ENCODE measurements around the gene MX1.

MX1 gene

DNA sequence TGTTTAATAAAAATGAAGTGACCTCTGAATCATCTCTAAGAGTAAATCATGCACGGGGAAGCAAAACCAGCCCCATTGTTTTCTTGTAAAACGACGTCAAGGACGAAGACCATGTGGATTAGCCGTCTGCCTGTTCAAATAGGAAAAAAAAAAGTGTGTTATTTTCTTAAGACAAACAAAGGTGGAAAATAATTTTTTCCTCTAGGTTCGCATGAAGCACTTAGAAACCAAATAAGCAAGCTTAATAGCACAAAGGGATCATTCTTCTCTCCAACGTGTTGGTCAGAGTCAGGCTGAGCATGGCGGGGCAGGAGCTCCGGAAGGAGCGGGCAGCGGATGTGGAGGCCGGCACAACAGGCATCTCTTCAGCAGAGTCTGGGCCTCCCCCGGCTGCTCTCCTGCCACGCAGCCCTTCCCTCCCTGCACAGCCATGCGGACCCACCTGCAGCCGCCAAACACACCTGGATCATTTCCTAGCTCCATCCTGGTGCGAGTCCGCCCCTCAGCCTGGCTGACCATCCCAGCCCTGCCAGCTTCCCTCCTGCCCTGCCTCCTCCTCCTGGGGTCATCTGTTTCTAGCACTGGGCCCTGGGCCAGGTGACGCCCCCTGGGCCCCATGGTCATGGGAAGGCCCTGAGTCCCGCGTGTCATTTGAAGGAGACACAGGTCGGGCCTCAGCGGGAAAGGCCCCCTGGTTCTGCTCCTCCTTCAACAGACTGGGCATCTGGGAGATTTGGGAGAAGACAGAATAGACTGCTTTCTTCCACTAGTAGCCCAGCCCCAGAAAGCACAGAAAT is 40.2 kb downstream of the MX1 start:
- no peak for DNase-seq

DNA sequence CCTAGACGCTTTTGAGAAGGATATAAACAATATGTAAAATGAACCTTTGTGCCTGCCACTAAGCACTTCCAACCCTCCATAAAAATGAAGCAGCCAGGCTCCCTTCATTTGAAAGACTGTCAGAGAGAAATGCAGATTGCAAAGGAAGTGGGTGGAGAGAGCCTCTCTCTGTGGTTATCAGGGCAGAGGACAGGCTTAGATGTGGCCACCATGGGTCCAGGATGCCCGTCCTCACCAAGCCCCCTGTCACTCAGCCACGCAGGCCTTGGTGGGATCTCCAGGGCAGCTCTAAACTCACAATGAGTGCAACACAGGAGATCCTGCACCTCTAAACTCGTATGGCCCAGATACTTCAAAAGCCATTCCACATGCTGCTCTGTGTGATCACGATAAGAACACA is 44.0 kb downstream of the MX1 start:
- DNase-seq, result no peak

DNA sequence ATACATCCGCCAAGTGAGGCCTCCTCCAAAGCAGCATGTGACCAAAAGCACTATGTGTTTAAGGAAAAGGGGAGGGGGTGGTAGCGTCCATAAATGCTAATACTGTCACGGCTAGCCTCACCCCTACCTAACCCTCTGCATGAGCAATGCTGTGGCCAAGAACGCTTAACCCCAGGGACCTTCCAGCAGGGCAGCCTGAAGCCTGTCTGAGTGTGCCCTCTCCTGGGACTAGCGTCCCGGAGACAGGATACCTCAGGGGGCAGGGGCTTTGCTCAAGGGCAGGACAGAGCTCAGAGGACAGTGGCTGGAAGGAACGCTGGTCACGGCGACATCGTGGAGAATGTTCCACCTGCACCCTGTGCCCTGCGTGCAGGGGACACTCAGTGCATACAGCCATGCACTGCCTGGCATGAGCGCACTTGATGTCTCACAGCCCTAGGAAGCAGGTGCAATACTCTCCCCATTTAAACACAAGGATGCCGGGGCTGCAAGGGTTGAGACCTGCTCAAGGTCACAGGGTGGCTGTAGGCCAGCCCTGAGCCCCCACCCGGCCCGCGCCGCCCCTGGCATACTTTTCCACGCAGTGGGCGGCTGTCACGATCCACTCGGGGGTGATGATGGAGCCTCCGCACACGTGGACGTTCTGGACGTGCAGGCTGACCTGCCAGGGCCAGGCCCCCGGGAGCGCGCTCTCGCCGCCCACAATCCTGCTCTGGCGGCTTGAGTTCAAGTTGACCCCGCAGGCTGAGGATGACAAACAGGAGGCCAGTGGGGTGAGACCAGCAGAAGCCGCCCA is 46.9 kb downstream of the MX1 start:
- no peak for DNase-seq

DNA sequence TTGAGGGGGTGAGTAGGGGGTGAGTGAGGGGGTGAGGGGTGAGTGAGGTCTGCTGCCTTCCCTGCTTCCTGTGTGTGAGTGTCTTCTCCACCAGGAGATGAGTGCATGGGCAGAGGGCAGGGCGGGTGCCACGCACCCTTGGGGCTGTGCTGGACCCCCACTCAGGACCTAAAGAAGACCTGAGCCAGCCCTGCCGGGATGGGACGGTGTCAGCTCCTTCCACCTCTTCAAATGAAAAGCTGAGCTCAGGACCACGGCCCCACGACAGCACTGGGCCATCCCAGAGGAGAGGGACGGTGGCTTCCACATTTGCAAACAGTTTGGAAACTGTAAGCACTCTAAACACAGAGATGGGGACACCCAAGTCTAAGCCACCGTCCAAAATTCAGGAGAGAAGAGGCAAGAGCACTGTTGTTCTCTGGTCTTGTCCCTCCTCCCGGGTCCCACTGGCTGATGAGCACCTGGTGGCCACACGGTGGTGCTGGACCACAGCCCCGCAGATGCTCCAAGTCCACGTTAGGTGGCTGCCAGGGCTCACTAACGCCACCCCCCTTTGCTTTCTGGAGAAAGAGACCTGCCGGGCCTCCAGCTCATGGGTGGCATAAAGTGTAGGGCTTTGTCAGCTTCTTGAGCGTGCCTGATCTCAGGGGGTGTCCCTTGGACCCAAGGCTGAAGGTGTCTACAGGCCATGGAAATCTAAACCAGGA is 49.8 kb downstream of the MX1 start:
- no peak for DNase-seq

DNA sequence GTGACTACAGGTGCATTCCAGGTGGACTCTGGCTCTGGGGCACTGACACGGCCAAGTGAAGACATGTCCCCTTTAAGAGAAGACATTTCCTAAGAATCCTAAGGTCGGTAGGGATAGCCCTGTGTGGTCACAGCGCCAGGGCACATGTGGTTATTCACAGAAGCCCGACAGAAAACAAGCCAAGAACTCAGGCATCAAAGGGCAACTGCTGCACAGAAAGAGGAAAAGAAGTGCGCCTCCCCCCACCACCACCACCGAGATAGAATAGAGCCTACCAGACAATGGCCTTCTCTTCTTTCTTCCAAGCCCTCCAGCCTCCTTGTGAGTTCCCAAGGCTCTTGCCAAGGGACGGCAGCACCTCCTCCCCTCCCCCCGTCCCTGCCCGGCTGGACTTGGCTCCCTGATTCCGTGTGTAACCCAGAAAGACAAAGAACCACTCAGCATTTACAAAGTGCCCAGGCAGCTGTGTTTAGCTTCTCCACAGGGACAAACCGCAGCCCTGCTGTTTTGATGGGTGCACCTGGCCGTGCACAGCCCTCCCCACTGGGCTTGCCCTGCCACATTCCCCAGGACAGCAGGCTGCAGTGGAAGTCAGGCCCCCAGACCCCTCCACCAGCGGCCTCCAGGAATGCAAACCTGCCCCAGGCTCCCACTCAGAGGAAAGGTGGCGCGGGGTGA is 51.7 kb downstream of the MX1 start:
- DNase-seq, result no peak

DNA sequence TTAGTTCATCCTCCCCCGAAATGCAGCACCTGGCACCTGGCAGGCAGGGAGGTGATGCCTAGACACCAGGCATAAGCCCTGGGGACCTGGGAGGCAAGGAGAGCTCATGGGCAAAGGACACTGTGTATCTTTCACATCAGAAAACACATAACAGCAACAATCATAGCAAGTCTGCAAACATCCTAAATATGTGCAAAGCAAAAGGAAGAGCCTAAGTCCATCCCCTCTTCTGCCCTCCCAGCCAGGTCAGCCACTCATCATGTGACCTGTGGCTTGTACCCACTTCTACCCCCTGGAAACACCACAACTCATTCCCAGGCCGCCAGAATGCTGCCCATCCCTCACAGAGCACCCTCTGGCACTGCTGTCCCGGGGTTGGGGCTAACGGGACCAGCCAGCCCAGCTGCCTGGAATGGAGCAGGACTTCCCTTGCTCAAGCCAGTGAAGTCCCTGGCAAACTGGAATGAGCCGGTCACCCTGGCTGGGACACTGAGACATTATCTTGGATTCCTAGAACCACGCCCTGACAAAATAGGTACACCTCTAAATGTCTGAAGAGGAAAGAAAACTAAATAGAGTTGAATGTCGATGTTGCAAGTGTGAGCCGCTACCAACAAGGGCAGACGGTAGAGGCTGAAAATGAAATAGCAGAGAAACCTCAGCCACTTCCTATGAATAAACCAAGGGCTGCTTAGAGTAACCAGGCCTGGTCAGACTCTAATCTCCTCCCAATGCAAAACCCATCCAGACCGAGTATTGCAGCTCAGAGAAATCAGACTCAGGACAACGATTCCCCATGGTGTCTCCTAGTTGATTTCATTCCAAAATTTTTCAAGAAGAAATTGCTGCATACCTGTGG is 52.5 kb downstream of the MX1 start:
- no peak for DNase-seq

DNA sequence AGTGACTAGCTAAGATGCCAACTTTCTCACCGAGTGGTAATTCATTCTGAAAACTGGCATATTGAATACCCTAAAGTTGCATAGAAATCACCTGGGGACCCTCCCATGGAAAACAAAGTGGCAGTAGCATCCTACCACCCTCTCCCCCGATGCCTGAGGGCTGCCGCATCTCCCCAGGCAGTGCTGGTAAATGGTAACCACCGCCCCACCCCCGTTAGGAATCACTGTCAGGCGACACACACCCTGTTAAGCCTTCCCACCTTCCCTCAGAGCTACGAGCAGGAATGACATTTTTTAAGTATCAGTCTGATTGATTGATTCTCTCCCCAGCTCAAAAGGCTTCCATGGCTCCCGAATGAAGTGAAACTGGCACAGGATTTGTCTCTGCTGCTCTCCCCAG is 53.6 kb downstream of the MX1 start:
- DNase-seq, result no peak

DNA sequence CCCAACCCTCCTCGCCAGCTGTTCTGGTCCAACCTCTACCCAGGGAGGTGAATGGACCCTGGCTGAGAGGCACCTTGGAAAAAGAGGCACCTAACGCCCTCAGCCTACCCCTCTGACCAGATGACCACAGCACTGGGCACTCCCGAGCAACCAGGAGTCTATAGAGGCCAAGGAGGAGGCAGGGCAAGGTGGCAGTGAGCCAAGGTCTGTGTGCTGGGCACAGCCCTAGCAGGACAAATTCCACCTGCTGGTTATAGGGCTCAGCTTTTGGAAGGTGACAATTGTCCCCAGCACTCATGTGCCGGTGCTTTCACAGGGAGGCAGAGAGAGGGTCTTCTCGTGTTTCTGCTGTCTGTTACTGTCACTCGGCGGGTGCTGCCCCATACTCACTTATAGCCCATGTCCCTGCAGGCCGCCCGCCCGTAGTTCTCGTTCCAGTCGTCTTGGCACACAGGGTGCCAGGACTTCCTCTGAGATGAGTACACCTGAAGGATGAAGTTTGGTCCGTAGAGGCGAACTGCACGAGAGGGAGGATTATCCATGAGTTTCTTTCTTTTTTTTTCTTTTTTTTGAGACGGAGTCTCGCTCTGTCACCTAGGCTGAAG is 54.1 kb downstream of the MX1 start:
- no peak for DNase-seq

DNA sequence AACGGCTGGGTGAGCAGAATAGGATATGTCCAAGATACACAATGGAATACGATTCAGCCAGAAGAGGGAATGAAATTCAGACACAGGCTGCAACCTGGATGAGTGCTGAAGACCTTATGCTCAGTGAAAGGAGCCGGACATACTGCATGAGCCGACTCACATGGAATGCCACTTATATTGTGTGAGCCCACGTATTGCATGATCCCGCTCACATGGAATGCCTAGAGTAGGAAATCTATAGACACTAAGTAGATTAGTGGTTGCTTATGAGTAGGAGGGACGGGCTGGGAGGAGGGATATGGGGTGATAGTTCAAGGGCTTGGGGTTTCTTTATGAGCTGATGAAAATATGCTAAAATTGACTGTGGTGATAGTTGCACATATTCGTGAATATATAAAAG is 55.2 kb downstream of the MX1 start:
- no peak for DNase-seq

DNA sequence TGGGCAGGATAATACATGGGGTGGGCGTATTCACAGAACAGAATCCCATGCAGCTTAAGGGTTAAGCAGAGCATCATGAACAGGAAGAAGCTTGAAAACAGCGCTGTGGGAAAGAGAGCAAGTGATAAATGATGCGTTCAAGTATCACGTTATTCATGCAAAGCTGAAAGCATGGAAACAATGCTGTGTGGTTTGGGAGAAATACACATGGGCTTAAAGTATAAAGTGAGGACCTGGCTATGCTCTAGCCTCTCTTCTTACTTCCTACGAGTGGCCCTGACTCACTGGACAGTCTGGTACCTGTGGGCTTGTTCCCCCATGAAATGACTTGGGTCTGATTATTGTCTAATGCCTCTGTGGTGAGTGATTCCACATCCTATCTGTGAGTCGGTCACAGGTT is 56.3 kb downstream of the MX1 start:
- DNase-seq, result no peak

DNA sequence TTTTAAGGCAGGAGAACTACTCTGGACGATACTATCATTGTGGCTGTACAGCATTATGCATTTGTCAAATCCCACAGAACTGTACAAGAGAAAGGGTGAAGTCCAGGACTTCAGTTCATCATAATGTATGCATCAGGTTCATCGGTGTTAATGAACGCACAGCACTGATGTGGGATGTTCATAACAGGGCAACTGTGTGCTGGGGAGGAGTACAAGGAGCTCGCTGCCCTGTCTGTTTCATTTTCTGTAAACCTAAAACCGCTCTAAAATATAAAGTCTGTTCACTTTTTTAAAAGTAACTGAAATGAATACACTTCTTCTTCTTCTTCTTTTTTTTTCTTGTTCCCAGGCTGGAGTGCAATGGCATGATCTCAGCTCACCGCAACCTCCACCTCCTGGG is 56.9 kb downstream of the MX1 start:
- DNase-seq, result no peak

DNA sequence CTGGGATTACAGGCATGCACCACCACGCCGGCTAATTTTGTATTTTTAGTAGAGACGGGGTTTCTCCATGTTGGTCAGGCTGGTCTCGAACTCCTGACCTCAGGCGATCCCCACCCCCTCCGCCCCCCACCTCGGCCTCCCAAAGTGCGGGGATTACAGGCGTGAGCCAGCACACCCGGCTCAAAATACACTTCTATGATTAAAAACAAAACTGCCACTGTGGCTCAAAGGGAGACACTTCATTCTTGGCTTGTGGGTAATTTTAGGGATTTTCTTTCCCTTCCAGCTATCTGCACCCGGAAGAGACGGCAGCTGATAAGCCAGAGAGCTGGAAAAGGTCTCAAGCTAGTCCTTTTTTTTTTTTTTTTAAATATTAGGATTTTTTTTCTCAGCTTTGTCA is 57.4 kb downstream of the MX1 start:
- DNase-seq, result no peak

DNA sequence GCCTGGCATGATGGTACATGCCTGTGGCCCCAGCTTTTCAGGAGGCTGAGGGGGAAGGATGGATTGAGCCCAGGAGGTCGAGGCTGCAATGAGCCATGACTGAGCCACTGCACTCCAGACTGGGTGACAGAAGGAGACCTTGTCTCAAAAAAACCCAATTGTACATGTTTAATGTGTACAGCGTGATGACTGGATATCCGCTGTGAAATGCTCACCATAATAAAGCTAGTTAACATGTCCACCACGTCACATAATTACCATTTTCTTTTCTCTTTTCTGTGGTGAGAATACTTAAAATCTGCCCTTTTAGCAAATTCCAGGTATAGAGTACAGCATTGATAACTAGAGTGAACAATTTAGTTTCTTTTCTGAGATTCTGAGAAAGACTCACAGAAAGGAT is 57.9 kb downstream of the MX1 start:
- no peak for DNase-seq

DNA sequence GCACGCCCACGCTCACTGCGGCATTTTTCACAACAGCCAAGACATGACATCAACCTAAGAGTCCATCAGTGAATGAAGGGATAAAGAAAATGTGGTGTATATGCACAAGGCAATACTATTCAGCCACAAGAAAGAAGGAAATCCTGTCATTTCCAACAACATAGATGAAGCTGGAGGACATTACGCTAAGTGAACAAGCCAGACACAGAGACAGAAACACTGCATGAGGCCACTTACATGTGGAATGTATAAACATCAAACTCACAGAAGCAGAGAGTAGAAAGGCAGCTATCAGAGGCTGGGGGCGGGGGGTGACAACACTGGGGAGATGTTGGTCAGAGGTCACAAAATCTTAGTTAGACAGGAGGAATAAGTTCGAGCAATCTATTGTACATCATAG is 61.0 kb downstream of the MX1 start:
- no peak for DNase-seq

DNA sequence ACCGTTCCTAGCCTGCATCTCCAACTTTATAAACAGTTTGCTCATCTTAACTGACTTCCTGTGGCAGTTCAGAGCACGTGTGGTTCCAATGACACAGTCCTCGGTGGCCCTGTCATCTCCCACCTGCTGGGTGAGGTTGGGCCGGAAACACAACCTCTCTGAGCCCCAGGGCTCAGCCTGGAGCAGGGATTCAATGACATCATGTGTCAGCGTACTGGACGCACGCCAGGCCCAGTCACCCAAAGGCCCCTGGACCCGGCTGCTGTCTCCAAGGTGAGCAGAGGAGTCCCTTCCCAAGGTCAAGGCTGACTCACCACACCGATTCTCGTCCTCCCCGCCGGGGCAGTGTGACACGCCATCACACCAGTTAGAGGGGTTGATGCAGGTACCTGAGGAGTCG is 62.0 kb downstream of the MX1 start:
- DNase-seq, result no peak

DNA sequence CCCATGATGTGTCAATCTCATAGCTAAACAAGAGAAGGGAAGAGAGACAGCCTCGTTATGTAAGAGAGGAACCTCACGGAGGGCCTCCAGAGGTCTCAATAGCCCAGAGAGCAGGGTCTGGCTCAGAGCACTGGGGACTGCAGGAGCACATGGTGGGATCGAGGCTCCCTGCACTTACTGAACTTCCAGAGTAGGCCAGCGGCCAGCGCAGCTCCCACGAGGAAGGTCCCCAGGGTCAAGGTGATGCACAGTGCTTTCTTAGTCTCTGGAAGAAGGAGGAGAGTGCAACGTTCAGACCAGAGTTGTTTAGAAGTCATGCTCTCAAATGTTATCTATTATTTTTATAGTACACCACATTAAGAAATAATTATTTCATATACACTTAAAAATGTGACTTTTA is 63.3 kb downstream of the MX1 start:
- DNase-seq, result no peak

DNA sequence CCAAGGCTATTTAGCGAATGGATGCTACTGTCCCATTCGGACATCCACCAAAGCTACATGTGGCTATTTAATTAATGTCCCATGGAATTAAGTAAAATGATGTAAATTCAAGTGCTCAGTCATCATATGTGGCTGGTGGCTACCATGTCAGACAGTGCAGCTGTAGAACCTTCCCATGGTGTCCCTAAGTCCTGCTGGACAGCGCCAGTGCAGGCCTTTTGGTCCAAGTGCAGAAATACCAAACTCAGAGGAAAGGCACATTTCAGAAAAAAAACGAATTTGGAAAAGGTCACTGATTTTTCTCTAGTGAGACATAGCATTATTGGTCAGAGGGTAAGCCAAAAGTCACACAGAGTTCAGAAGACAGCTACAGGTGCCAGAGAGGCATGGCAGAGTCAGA is 64.3 kb downstream of the MX1 start:
- DNase-seq, result no peak

DNA sequence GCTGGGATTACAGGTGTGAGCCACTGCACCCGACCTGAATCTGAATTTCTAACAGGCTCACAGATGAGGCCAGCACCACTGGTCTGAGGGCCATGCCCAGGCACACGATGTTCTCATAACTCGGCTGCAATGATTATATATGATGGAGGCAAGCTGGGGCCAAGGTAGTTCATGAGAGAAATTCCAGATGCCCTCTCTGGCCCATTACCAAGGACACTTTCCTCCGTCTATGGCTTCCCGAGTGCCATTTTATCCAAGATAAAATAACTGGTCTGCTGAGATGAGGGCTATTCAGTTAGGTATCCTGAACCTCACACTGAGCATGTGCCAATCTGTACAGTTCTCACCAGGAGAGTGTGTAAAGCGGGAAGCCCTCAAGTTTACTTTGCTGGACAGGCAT is 65.4 kb downstream of the MX1 start:
- no peak for DNase-seq

DNA sequence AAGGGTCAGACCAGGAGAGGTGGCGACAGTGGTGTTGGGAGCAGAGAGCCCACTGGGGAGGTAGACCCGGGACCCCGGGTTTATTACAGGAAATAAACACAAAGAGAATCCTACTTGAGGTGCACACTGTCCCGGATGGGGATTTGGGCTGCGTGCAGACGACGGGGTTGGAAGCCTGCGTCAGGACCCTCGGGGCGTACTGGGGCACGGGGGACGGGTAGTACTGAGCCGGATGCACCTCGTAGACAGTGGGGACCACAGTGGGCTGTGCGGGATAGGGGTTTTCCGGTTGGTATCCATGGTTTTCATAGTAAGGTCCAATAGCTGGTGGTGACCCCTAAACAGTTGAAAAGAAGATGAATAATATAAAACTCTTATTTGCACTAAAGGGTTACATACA is 68.2 kb downstream of the MX1 start:
- DNase-seq, result no peak

DNA sequence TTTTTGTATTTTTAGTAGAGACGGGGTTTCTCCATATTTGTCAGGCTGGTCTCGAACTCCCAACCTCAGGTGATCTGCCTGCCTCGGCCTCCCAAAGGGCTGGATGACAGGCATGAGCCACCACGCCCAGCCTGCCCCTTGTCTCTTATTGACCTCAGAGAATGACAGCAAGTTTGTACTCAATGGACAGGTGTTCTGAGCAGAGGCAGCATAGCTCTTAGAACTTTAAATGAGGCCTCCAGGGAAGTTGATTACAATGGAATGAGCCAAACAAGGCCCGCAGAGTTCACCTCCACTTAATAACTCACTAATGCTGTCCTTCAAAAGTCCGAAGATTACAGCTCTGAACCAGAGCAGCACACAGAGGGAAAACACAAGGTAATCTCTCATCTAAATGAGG is 71.0 kb downstream of the MX1 start:
- no peak for DNase-seq

DNA sequence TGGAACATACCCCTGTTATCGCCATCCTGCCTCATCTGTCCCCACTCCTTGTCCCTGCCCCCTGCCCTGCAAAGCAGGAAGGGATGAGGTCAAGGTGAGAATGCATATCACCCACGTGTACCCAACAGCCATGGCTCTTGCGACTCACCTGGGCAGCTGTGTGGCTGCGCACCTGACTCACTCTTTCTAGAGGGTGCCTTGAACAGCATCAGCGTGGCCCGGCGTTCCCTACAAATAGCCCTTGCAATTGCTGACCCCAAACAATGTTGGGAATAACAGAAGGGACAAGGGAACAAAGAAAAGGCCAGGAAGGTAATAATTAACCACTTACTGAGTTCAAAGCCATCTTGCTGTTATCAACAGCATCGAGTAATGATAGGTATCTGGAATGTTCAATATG is 71.7 kb downstream of the MX1 start:
- DNase-seq, result no peak

DNA sequence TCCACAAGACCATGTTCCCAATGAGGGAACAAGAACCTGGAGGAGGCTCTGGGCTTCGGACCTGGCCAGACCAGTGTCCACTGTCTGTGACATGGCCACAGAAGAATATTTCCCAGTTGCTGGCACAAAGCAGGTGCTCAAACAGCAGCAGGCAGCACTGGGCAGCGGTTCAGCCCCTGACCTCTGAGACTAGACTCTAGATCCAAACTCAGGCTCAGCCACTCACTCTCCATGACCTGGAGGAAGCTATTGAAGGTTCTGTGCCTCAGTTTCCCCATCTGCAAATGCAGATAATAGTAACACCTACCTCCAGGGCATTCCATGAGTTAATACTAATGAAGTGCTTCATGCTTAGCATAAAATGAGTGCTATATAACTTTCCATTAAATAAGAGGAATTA is 73.9 kb downstream of the MX1 start:
- DNase-seq, result no peak
